ENCODE data around the gene PLXNA2. TPM values are rescaled to one million over a fixed set of nuclear protein-coding genes. Genes with fewer than 3 reads are reported as not detected.

PLXNA2 gene
- total RNA-seq, 2 experiments from 2014 or later: 1.1 to 1.2 TPM

GRCh38 chr1:208025031-208025430 is 219.2 kb downstream of the PLXNA2 start:
- DNase-seq: no peak
- Mint-ChIP-seq H3K36me3 (ENCODE audit: low read depth) (no peaks in the 10 kb centered on the region), H3K4me3 (no peak overlapping the region), H3K4me1 (no peaks in the 10 kb centered on the region), H3K27ac (no peak overlapping the region), H3K9me3 (no peaks in the 10 kb centered on the region), H3K27me3 (peaks cover 13% of the 10 kb centered on the region)
- ChIA-PET CTCF (no interaction called here), POLR2A (no interaction called here)

DNA sequence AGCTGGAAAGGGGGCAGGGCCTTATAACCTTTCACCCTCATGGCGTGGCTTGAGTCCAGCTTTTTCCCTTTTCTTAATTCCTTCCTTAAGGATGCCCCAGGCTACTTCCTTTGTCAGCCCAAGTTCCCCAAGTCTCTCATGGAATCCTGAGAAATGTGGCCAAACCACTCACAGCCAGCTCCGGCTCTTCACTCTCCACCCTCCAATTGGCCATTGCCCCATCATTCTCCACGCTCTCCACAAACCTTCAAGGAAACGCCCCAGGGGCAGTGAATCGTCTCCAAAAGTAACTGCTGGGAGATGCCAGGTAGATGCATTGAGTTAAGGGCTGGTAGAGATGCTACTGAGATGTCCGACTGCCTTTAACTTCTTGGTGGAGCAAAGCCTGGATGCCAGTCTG is 219.8 kb downstream of the PLXNA2 start:
- H3K9me3 Mint-ChIP-seq: no peaks in the 10 kb centered on the region
- peaks cover 7% of the 10 kb centered on the region for H3K27me3 Mint-ChIP-seq
- H3K4me3 Mint-ChIP-seq: no peak overlapping the region
- CTCF ChIA-PET: interaction anchor here (0.7 to 1.4 kb wide), 4 partner anchors 8 to 107 kb away, joined by 3 read pairs; no protein-coding TSS in a partner anchor
- no peak overlapping the region for H3K27ac Mint-ChIP-seq
- DNase-seq: no peak
- H3K36me3 Mint-ChIP-seq (ENCODE audit: low read depth): no peaks in the 10 kb centered on the region
- H3K4me1 Mint-ChIP-seq: no peaks in the 10 kb centered on the region
- POLR2A ChIA-PET: no interaction called here

GRCh38 chr1:208019257-208019656 is 224.9 kb downstream of the PLXNA2 start:
- DNase-seq: no peak
- H3K36me3 Mint-ChIP-seq (ENCODE audit: low read depth): no peaks in the 10 kb centered on the region
- ChIA-PET CTCF (interaction anchor here (0.7 to 1.4 kb wide), 2 partner anchors 11 to 1631 kb away, joined by 3 to 4 read pairs; no protein-coding TSS in a partner anchor), POLR2A (no interaction called here)
- H3K9me3 Mint-ChIP-seq: no peaks in the 10 kb centered on the region
- H3K4me3 Mint-ChIP-seq: no peak overlapping the region
- no peak overlapping the region for H3K27ac Mint-ChIP-seq
- H3K4me1 Mint-ChIP-seq: no peaks in the 10 kb centered on the region
- peaks cover 5% of the 10 kb centered on the region for H3K27me3 Mint-ChIP-seq

DNA sequence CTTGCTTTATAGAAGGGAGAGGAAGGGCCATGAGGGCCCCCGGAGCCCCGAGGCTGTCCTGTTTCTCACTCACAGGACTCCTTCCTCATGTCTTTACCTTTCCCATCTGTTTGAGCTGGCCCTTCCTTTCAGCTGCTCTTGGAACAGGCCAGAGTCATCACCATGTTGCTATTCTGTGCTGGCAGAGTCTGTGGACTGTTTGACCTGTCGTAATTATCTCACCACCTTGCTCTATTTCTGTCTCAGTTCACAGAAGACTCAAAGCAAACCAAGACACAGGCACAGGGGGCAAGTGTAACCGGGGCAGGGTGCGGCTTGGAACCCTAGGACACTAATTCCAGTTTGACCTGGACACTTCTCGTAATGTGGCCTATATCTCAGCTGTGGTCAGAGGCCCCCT is 228.9 kb downstream of the PLXNA2 start:
- no peaks in the 10 kb centered on the region for H3K4me1 Mint-ChIP-seq
- POLR2A ChIA-PET: no interaction called here
- no peaks in the 10 kb centered on the region for H3K27me3 Mint-ChIP-seq
- CTCF ChIA-PET: no interaction called here
- H3K27ac Mint-ChIP-seq: no peak overlapping the region
- DNase-seq: no peak
- H3K36me3 Mint-ChIP-seq (ENCODE audit: low read depth): no peaks in the 10 kb centered on the region
- no peaks in the 10 kb centered on the region for H3K9me3 Mint-ChIP-seq
- no peak overlapping the region for H3K4me3 Mint-ChIP-seq

DNA sequence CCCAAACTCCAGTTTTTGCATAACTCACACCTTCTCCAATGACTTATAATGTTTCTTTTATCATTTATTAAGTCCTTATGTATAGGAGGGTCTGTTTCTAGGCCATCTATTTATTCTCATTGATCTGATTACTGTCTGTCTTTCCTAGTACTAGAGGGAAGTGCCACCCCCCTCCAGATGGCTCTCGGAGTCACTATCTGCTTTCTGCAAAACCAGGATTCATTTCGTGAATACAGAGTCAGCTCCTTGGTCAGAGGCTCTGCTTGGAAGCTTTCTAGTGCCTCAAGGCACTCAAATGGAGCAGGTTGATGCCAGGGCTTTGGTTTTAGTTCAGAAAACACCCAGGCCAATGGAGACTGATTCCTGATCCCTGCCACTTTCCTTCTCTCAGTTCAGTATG is 231.0 kb downstream of the PLXNA2 start:
- CTCF ChIA-PET: no interaction called here
- Mint-ChIP-seq H3K27ac (no peak overlapping the region), H3K27me3 (no peaks in the 10 kb centered on the region), H3K9me3 (no peaks in the 10 kb centered on the region), H3K4me1 (no peaks in the 10 kb centered on the region), H3K4me3 (no peak overlapping the region), H3K36me3 (ENCODE audit: low read depth) (no peaks in the 10 kb centered on the region)
- DNase-seq: no peak
- POLR2A ChIA-PET: no interaction called here

DNA sequence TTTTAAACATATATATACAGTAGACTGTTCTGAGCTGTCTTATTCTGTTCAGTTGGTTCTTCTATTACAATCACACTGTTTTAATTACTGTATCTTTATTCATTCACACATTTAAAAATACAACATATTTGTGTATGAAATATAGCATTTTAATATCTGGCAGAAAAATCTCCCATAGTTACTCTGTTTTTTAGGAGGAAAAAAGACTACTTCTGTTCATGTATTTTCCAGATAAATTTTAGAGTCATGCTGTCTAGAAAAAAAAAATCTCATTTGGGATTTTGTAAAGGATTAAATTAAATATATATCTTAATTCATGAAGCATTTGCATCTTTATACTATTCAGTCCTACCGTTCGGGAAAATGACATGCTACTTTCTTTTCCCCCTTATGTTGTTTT is 231.5 kb downstream of the PLXNA2 start:
- no peak overlapping the region for H3K4me3 Mint-ChIP-seq
- POLR2A ChIA-PET: no interaction called here

DNA sequence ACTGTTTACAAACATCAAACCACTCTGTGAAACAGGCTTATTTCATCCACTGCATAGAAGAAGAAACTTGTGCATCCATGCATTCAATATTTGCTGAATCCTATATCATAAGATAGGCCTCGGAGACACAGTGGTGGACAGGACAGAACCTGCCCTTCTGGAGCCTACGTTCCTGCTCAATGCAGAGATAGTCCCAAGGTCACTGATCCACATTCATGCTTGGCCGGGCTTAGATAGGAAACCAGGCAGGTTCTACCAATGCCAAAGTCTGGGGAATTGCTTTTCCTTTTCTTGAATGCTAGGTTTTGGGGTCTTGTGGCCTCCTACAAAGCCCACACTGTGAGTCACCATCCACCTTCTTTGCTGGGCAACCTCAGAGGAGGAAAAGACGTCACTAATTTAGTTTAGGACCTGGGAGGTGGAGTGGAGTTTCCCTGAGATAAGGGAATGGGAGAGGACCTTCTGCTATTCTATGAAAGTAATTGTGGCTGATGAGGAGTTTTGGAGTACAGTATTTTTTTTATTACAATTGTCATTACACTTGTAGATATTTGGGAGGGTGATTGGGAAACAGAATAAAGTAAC is 233.6 kb downstream of the PLXNA2 start:
- ChIA-PET POLR2A (no interaction called here), CTCF (no interaction called here)
- DNase-seq: no peak
- Mint-ChIP-seq H3K4me1 (no peaks in the 10 kb centered on the region), H3K36me3 (ENCODE audit: low read depth) (no peaks in the 10 kb centered on the region), H3K27ac (no peak overlapping the region), H3K9me3 (no peaks in the 10 kb centered on the region), H3K4me3 (no peak overlapping the region), H3K27me3 (no peaks in the 10 kb centered on the region)

More for the DNA sequence above, 231.5 kb downstream of the PLXNA2 start:
- CTCF ChIA-PET: no interaction called here
- Mint-ChIP-seq H3K4me1 (no peaks in the 10 kb centered on the region), H3K36me3 (ENCODE audit: low read depth) (no peaks in the 10 kb centered on the region), H3K27ac (no peak overlapping the region), H3K9me3 (no peaks in the 10 kb centered on the region), H3K27me3 (no peaks in the 10 kb centered on the region)
- DNase-seq: no peak

GRCh38 chr1:208009706-208010444 is 234.3 kb downstream of the PLXNA2 start:
- Mint-ChIP-seq H3K27ac (no peak overlapping the region), H3K4me1 (no peaks in the 10 kb centered on the region), H3K36me3 (ENCODE audit: low read depth) (no peaks in the 10 kb centered on the region), H3K4me3 (no peak overlapping the region), H3K9me3 (no peaks in the 10 kb centered on the region), H3K27me3 (no peaks in the 10 kb centered on the region)
- DNase-seq: no peak
- ChIA-PET POLR2A (no interaction called here), CTCF (interaction anchor here (0.9 to 1.2 kb wide), 3 partner anchors 11 to 12 kb away, joined by 3 to 4 read pairs (median 3); no protein-coding TSS in a partner anchor)

- Mint-ChIP-seq H3K4me3 (no peak overlapping the region), H3K27ac (no peak overlapping the region), H3K27me3 (no peaks in the 10 kb centered on the region), H3K36me3 (ENCODE audit: low read depth) (no peaks in the 10 kb centered on the region), H3K4me1 (no peaks in the 10 kb centered on the region), H3K9me3 (no peaks in the 10 kb centered on the region)
- DNase-seq: no peak
- POLR2A ChIA-PET: no interaction called here
- CTCF ChIA-PET: interaction anchor here (0.9 to 1.2 kb wide), 3 partner anchors 10 to 13 kb away, joined by 3 to 4 read pairs (median 3); no protein-coding TSS in a partner anchor
Observed at GRCh38 chr1:208009303-208009702, 234.9 kb downstream of the PLXNA2 start.

- Mint-ChIP-seq H3K27me3 (no peaks in the 10 kb centered on the region), H3K9me3 (no peaks in the 10 kb centered on the region), H3K27ac (no peak overlapping the region), H3K4me1 (no peaks in the 10 kb centered on the region), H3K4me3 (no peak overlapping the region), H3K36me3 (ENCODE audit: low read depth) (no peaks in the 10 kb centered on the region)
- CTCF ChIA-PET: interaction anchor here (0.9 to 1.5 kb wide), 4 partner anchors 9 to 14 kb away, joined by 3 to 4 read pairs (median 4); no protein-coding TSS in a partner anchor
- no peak for DNase-seq
- POLR2A ChIA-PET: no interaction called here
Observed at GRCh38 chr1:208008534-208008933, 235.7 kb downstream of the PLXNA2 start.

DNA sequence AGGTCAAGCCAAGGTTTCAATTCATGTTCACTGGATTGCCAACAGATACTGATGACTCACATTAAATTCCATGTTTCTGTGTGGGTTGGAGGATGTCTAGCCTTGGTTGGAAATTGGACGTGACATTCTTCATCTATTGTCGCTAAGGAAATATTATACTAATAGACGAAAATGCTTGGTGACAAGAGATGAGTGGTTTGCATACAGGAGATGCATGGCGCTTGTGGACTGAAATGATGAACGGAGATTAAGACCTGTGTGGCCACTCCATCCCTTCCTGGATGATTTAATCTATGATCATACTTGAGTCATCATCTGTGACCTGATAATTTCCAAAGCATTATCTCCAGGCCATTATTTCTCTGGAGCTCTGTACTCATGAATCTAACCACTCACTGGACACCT is 236.2 kb downstream of the PLXNA2 start:
- H3K4me1 Mint-ChIP-seq: no peaks in the 10 kb centered on the region
- ChIA-PET CTCF (interaction anchor here (1.1 to 1.5 kb wide), 3 partner anchors 10 to 14 kb away, joined by 3 to 4 read pairs (median 4); no protein-coding TSS in a partner anchor), POLR2A (no interaction called here)
- no peak overlapping the region for H3K27ac Mint-ChIP-seq
- no peak overlapping the region for H3K4me3 Mint-ChIP-seq
- no peaks in the 10 kb centered on the region for H3K27me3 Mint-ChIP-seq
- no peaks in the 10 kb centered on the region for H3K9me3 Mint-ChIP-seq
- H3K36me3 Mint-ChIP-seq (ENCODE audit: low read depth): no peaks in the 10 kb centered on the region
- no peak for DNase-seq

- Mint-ChIP-seq H3K4me3 (no peak overlapping the region), H3K27ac (no peak overlapping the region), H3K4me1 (no peaks in the 10 kb centered on the region), H3K9me3 (no peaks in the 10 kb centered on the region), H3K36me3 (ENCODE audit: low read depth) (no peaks in the 10 kb centered on the region), H3K27me3 (no peaks in the 10 kb centered on the region)
- ChIA-PET POLR2A (no interaction called here), CTCF (interaction anchor here (1.1 to 1.5 kb wide), 3 partner anchors 9 to 14 kb away, joined by 3 to 4 read pairs (median 4); no protein-coding TSS in a partner anchor)
- DNase-seq: no peak
Observed at GRCh38 chr1:208007319-208007937, 236.8 kb downstream of the PLXNA2 start.

DNA sequence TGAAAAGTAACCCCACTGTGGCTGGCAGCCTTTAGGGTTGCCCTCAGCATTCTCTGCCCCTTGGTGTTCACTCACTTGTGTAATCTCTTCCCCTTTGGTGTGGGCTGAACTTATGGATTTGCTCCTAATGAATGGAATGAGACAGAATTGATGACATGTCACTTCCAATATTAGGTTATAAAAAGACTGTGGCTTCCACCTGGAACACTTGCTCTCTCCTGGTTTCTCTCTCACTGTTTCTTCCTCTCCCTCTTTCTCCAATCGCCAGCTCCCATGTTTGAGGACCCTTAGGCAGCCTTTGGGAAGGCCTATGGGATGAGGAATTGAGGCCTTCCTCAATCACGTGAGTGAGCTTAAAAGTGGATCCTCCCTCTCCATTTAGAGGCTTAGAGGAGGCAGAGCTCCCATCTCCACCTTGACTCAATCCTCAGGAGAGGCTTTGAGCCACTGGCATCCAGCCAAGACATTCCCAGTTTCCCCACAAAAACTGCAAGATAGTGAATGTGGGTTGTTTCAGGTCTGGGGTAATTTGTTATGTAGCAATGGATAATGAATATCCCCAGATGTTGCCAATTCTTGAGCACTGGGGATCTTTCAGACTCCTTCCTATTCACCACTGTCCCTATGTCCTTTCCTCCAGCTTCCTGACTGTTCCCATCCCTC is 237.8 kb downstream of the PLXNA2 start:
- POLR2A ChIA-PET: no interaction called here
- Mint-ChIP-seq H3K27me3 (no peaks in the 10 kb centered on the region), H3K4me3 (no peak overlapping the region), H3K27ac (no peak overlapping the region), H3K9me3 (no peaks in the 10 kb centered on the region), H3K36me3 (ENCODE audit: low read depth) (no peaks in the 10 kb centered on the region), H3K4me1 (no peaks in the 10 kb centered on the region)
- CTCF ChIA-PET: interaction anchor here (1.2 kb wide), 1 partner anchor 8 kb away, joined by 3 read pairs; no protein-coding TSS in a partner anchor
- no peak for DNase-seq
